NCI-H2227 treated with DMSO at 0.1 percent for 48 hours (cell line): ENCODE data around the gene CDHR2.
"Not testable (repeated sequence)": the region's sequence is repeated elsewhere in the genome, so short reads cannot be mapped to it uniquely, and the experiment has no call there.

Experiments
- DNase-seq: peaks from one replicate; lab custom pipeline; 2025; lab: John Stamatoyannopoulos, UW

Gene CDHR2

DNA sequence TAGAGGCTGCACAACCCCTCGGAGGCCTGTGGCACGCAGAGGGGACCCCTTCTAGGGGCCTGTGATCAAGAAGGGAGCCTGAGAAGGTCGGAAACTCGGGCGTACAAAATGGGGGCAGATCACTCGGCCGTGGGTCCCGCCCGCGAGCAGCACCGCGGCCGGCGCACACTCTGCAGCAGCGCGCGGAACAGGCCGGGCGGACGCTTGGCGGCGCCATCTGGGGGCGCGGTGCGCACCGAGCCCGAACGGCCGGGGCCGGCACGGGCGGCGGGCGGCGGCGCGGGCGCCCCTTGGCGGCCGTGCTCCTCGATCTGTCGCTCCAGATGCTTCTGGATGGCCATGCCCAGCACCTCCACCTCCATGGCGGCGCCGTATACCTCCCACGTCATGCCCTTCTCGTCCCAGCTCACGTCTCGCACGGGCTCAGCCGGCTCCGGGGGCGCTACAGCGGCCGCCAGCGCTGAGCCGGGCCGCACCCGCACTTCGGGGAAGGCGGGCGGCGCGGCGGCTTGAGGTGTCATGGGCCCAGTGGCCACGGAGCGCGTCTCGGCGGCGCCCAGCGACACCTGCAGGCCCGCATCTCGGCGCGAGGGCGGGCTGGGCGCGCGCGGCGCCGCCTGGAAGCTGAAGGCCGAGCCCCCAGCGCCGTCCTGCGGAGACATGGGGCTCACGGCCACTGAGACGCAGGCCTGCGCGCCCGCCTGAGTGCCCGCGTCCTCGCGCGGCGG is 47.7 kb downstream of the CDHR2 start:
- DNase-seq = no peak

GRCh38 chr5:176597417-176598389 is 48.6 kb downstream of the CDHR2 start:
- no peak for DNase-seq

- not testable (repeated sequence) for DNase-seq
Observed at GRCh38 chr5:176599749-176600430, 50.7 kb downstream of the CDHR2 start.

GRCh38 chr5:176601901-176602482 is 52.9 kb downstream of the CDHR2 start:
- no peak for DNase-seq

- DNase-seq = no peak
Observed at GRCh38 chr5:176603091-176603490, 53.9 kb downstream of the CDHR2 start.

DNA sequence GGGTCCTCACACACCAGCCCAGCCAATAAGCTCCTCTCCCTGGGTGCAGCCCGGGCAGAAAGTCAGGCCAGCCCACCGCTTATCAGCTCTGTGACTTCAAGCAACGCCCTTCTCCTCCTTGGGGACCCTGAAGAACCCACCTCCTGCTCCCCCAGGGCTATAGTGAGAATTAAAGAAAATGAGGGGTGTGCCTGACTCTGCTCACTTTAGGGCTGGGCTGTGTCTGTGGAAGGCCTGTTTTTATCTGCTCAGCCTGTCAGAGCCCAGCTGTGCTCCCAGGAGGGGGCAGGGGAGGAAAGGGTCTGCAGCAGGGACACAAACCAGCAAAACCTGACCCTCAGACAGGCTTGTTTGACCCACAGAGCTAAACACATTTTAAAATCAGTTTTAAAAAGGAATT is 56.9 kb downstream of the CDHR2 start:
- peak; percentile 26 for DNase-seq

- no peak for DNase-seq
Observed at GRCh38 chr5:176606875-176607274, 57.7 kb downstream of the CDHR2 start.

DNA sequence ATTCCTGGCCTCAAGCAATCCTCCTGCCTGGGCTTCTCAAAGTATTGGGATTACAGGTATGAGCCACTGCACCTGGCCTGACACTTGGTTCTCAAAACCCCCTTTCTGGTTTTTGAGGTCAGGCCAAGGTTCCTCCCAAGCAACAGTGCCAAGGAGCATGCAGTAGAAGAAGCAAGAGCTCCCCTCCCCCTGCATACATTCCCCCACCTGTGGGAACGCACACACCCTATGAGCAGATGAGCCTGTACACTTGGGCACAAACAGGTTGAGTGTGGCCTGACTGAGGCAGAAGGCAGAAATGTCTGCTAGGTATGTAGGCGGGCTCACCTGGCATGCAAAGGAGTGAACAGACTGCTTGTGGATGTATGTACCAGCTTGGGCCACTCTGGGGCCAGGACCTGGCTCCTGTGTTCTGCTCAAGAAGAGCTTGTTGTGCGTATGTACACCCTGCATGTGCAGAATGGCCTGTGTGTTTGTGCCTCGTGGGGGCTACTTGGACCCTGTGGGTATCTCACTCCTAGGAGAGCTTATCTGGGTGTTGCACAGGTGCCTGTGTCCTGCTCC is 59.1 kb downstream of the CDHR2 start:
- no peak for DNase-seq

GRCh38 chr5:176608937-176609723 is 60.0 kb downstream of the CDHR2 start:
- DNase-seq = no peak

DNA sequence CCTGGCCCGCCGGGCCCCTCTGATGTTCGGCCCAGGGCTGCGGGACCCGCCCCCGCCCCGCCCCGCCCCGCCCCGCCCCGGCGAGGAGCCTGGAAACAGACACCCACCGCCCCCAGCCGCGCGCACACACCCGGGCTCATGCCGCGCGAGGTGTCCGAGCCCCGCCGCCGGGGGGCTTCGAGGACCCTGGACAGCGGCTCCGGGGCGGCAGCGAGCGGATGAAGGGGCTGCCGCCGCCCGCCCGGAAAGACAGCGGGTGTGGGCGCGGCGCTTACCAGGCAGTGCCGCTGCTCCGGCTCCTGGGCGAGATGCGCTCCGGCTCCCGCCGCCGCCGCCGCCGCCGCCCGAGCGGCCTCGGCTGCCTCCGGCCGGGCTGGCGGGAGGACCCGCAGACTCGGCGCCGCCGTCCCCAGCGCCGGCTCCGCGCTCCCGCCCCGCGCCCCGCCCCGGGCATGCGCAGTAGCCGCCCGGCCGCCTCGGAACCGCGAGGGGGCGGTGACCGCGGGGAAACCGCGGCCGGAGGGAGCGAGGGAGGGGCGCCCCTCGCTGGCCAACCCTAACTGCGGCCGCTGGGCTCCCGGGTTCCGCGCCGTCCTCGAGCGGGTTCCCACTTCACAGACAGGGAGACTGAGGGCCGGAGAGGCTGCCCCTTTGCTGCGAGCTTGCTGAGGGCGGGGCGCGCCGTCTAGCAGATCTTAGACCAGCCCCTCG is 60.7 kb downstream of the CDHR2 start, which contains the start of gene GPRIN1:
TSS of gene GPRIN1 (minus strand) at position 433 of the 711 bp plus-strand sequence. CDS start 10,322 bp downstream, outside the sequence.
- peak; percentile 46 for DNase-seq

- peak; percentile 46 for DNase-seq
Observed at GRCh38 chr5:176610435-176610773, 61.3 kb downstream of the CDHR2 start.

- DNase-seq = no peak
Observed at GRCh38 chr5:176611435-176611834, 62.3 kb downstream of the CDHR2 start.

DNA sequence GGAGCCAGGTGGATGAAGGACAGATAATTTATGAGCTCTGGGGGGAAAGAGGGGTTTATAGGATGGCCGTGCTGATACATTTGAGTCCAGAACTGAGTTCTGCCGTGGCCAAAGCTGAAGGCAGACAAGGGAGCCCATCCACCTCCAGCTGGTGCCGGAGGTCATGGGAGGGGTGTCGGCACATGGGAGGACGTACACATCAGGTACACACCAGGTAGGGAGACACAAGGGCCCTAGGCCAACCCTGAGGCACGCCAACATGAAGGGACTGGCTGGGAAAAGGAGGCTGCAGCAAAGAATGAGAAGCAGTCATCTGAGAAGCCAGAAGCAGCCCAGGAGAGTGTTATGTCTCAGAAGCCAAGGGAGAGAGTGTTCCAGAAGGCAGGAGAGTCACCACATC is 62.9 kb downstream of the CDHR2 start:
- no peak for DNase-seq

DNA sequence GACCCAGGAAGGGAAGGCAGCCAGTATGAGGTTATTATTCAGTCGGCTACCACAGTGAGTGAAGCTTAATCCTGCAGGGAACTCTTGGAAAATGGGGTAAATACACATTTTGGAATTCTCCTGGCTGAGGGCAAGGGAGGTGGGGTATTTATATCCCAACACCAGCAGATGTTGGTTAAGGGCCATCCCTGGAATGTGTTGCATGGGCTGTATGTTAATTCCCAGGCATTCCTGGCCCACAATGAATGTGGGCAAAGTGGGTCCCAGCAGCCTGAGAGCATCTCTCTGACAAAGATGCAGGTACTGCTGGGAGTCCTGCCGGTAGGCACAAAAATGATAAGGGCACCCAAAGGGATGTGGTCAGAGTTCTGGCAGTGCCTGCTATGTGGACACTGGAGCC is 63.7 kb downstream of the CDHR2 start:
- DNase-seq = no peak

- DNase-seq = no peak
Observed at GRCh38 chr5:176614805-176615478, 65.8 kb downstream of the CDHR2 start.

DNA sequence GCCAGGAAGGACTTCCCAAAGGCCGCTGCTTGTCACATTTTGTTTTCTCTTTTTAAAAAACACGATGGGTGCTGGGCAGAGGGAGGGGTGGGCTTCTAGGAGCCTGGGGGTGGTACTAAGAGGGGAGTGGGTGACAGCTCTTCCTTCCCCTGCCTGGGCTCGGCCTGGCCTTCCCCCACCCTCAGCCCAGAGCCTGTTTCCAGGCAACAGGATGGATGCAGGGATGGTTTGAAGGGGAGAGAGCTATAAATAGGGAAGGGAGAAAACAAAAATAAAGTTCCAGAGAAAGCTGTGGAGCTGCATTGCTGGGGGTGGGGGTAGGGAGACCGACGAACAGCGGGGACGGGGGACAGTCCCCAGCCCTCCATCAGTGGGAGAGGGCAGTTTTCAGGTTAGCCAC is 67.4 kb downstream of the CDHR2 start:
- no peak for DNase-seq

GRCh38 chr5:176618783-176619182 is 69.6 kb downstream of the CDHR2 start:
- no peak for DNase-seq

DNA sequence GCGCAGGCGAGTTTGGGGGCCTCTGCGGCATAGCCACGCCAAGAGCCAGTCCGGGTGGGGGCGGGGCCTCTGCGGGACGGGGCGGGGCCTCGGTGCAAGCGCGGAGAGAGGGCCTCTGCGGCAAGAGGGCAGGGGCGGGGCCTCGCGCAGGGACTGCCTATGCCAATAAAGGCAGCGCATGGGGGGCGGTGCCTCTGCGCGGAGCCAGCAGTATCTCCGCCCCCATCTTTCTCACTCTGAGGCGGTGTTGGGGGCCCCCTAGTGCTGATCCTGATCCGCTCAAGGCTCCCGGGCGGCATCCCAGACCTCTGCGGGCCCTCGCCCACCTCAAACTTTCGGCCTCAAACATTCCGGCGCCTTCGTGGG is 70.0 kb downstream of the CDHR2 start:
- DNase-seq = no peak

- no peak for DNase-seq
Observed at GRCh38 chr5:176619569-176620332, 70.6 kb downstream of the CDHR2 start.
